GM12864 (cell line): Measurements from ENCODE around the gene SMG6.
A peak's percentile ranks its signal among the peaks of the same experiment; 100 is the strongest.

Experiments used
- DNase-seq: peaks from one replicate; pipeline ENCODE4 v3.0.0-alpha.2; 2011; ENCODE audit warnings: low read depth
- H3K4me3 ChIP-seq: 2 replicates; pipeline ENCODE4 v1.5.1; 2011; ENCODE audit warnings: mild to moderate bottlenecking, low read depth, low read length, control low read depth
- CTCF ChIP-seq: IDR thresholded peaks from 2 replicates; pipeline ENCODE4 v1.5.1; 2011; ENCODE audit warnings: low read depth, mild to moderate bottlenecking, moderate library complexity, low read length, control low read depth, inconsistent platforms; ENCODE audit errors: missing control alignments

SMG6 gene

GRCh38 chr17:2239882-2240430 is 63.6 kb downstream of the SMG6 start:
- TF ChIP-seq CTCF: no peak
- DNase-seq: peak; percentile 82
- H3K4me3 ChIP-seq: peak overlapping the region; percentile 47

DNA sequence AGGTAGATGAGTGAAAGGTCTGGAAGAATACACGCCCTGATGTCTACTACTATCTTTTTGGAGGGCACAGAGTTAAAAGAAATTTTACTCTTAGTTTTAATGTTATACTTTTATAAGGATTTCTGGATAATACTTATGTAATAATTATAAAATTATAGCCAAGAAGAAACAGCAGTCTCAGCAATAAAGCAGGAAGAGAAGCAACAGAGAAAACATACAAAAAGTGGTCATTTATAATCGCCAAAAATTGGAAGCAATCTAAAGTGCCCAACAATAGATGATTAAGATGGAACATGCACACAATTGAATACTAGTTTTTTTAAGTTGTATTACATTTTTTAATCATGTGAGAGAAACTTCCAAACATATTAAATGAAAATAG is 64.4 kb downstream of the SMG6 start:
- H3K4me3 ChIP-seq: peak overlapping the region; percentile 25; the same call in 1 of the 2 replicates
- DNase-seq: no peak
- TF ChIP-seq CTCF: no peak

- H3K4me3 ChIP-seq: peak overlapping the region; percentile 25
- DNase-seq: peak; percentile 89
- no peak for TF ChIP-seq CTCF
Observed at GRCh38 chr17:2238432-2239169, 65.0 kb downstream of the SMG6 start.

- no peak for DNase-seq
Observed at GRCh38 chr17:2237950-2238349, 65.6 kb downstream of the SMG6 start.

GRCh38 chr17:2237521-2237921 is 66.1 kb downstream of the SMG6 start:
- no peak for TF ChIP-seq CTCF
- H3K4me3 ChIP-seq: no peak overlapping the region

More at GRCh38 chr17:2237950-2238349, 65.6 kb downstream of the SMG6 start:
- no peak for TF ChIP-seq CTCF
- H3K4me3 ChIP-seq: peak overlapping the region; percentile 25

GRCh38 chr17:2235792-2236366 is 67.7 kb downstream of the SMG6 start:
- peak; percentile 15 for TF ChIP-seq CTCF
- H3K4me3 ChIP-seq: no peak overlapping the region
- no peak for DNase-seq

More at GRCh38 chr17:2237521-2237921, 66.1 kb downstream of the SMG6 start:
- no peak for DNase-seq
